Suprapubic skin (tissue), 4 donors: ENCODE data around the gene UNC93B1. TPM values are rescaled to one million over a fixed set of nuclear protein-coding genes. Genes with fewer than 3 reads are reported as not detected.

ENCODE experiments used
- DNase-seq, 2 donors: peaks; one replicate each; pipeline ENCODE4 v3.0.0-alpha.2; 2019; ENCODE audit warnings: low spot score in 2 of 2
- H3K27ac ChIP-seq: fragments of 200-600 bp; sonication (generic); one replicate; pipeline ENCODE4 v1.5.1; 2019
- H3K27me3 ChIP-seq: fragments of 200-600 bp; sonication (generic); one replicate; pipeline ENCODE4 v1.5.1; 2019
- H3K36me3 ChIP-seq: fragments of 200-600 bp; sonication (generic); one replicate; pipeline ENCODE4 v1.5.1; 2019
- H3K4me1 ChIP-seq: fragments of 200-600 bp; sonication (generic); one replicate; pipeline ENCODE4 v1.5.1; 2019
- H3K4me3 ChIP-seq: fragments of 200-600 bp; sonication (generic); one replicate; pipeline ENCODE4 v1.5.1; 2019; ENCODE audit warnings: mild to moderate bottlenecking
- H3K9me3 ChIP-seq: fragments of 200-600 bp; sonication (generic); one replicate; pipeline ENCODE4 v1.5.1; 2019
- CTCF ChIP-seq, 2 donors: fragments of 200-600 bp in 1 of 2; fragments of 450-650 bp in 1 of 2; sonication (generic) in 1 of 2; IDR thresholded peaks; one replicate each; pipeline ENCODE4 v1.5.1; 2016 to 2019; ENCODE audit warnings: antibody characterized with exemption in 2 of 2, mild to moderate bottlenecking in 1 of 2, moderate library complexity in 1 of 2
- EP300 ChIP-seq: sonication (generic); formaldehyde crosslinking; IDR thresholded peaks from one replicate; pipeline ENCODE4 v1.6.1; 2017; ENCODE audit warnings: antibody characterized with exemption
- POLR2A ChIP-seq, 2 donors: fragments of 450-650 bp; IDR thresholded peaks; one replicate each; pipeline ENCODE4 v1.6.1; 2017; ENCODE audit warnings: antibody characterized with exemption in 2 of 2, mild to moderate bottlenecking in 2 of 2, moderate library complexity in 2 of 2
- POLR2AphosphoS5 ChIP-seq, 3 donors: sonication (generic); formaldehyde crosslinking; IDR thresholded peaks; one replicate each; pipeline ENCODE4 v1.6.1; 2017; ENCODE audit warnings: antibody characterized with exemption in 3 of 3
- WGBS: methylation state at CpG from one replicate; pipeline ENCODE4 v1.1.5; 2018; 5-methylcytosine and 5-hydroxymethylcytosine counted together
- total RNA-seq, 4 donors: library from RNA; depleted of rRNA; stranded (reverse); fragments of >200 nt; gene quantifications; one replicate each; pipeline ENCODE4 v1.1.0, GENCODE V29; 2016

The UNC93B1 gene
- total RNA-seq, 4 donors from 2014 or later, result 22.7 to 34.3 (median 28.1) TPM

GRCh38 chr11:68009391-68010089 lies 5.6 kb upstream of the UNC93B1 start:
- no peak for DNase-seq
- H3K36me3 ChIP-seq, result no peaks in the 10 kb centered on the region
- H3K27me3 ChIP-seq, result no peaks in the 10 kb centered on the region
- H3K9me3 ChIP-seq, result no peaks in the 10 kb centered on the region
- peak overlapping the region; percentile 88 for H3K27ac ChIP-seq
- WGBS, result 67% methylated on average over 12 of the region's 12 CpGs
- peak overlapping the region; percentile 46 for H3K4me3 ChIP-seq
- H3K4me1 ChIP-seq, result peaks cover 60% of the 10 kb centered on the region
- TF ChIP-seq CTCF (IDR thresholded peaks at IDR 0.05) (no peak), POLR2A (IDR thresholded peaks at IDR 0.05) (no peak), EP300 (no peak), POLR2AphosphoS5 (IDR thresholded peaks at IDR 0.05) (no peak)

- WGBS, result 57% methylated on average over 11 of the region's 27 CpGs
- no peaks in the 10 kb centered on the region for H3K27me3 ChIP-seq
- peak; percentile 71 to 76 for DNase-seq
- H3K4me3 ChIP-seq, result no peak overlapping the region
- no peaks in the 10 kb centered on the region for H3K9me3 ChIP-seq
- no peaks in the 10 kb centered on the region for H3K36me3 ChIP-seq
- peaks cover 59% of the 10 kb centered on the region for H3K4me1 ChIP-seq
- H3K27ac ChIP-seq, result peak overlapping the region; percentile 88
- TF ChIP-seq CTCF (IDR thresholded peaks at IDR 0.05), result no peak
- TF ChIP-seq POLR2A (IDR thresholded peaks at IDR 0.05), result no peak
- no peak for TF ChIP-seq POLR2AphosphoS5 (IDR thresholded peaks at IDR 0.05)
These were observed 4.8 kb upstream of the UNC93B1 start for GRCh38 chr11:68008381-68009337.

- Histone ChIP-seq H3K36me3 (no peaks in the 10 kb centered on the region), H3K27me3 (no peaks in the 10 kb centered on the region), H3K4me1 (peaks cover 58% of the 10 kb centered on the region), H3K9me3 (no peaks in the 10 kb centered on the region), H3K27ac (no peak overlapping the region), H3K4me3 (no peak overlapping the region)
- TF ChIP-seq POLR2A (IDR thresholded peaks at IDR 0.05), result no peak
- TF ChIP-seq EP300, result no peak
- TF ChIP-seq POLR2AphosphoS5 (IDR thresholded peaks at IDR 0.05), result no peak
- no peak for TF ChIP-seq CTCF (IDR thresholded peaks at IDR 0.05)
- DNase-seq, result peak in 1 of 2 donors; percentile 57
- WGBS, result 77% methylated on average over 10 of the region's 16 CpGs
These were observed 3.8 kb upstream of the UNC93B1 start for GRCh38 chr11:68007498-68008380.

DNA sequence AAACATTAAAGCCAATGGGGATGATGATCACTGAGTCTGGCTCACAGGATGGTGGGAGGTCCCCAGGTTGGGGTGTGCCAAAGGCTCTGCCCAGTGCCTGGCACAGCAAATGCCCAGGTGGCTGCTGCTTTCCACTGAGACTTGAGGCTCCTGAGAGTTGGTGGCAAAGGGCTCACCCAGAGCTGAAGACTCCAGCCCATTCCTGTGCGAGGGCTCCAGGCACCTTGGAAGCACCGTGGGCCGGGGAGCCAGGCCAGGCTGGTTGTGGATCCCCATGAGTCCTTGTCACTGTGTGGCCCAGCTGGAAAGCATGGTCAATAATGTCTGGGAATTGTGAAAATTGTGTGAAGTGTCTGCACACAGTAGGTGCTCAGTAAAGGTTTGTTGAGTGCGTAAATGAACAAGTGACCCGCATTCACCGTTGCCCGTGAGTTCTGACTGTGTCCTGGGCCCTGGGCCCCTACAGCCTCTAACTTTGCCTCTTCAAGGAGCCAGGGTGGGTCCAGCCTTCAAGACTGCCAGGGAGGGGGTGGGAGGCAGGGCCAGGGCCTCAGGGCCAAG lies 2.8 kb upstream of the UNC93B1 start:
- Histone ChIP-seq H3K4me1 (peaks cover 52% of the 10 kb centered on the region), H3K27ac (no peak overlapping the region), H3K9me3 (no peaks in the 10 kb centered on the region), H3K4me3 (no peak overlapping the region), H3K27me3 (no peaks in the 10 kb centered on the region), H3K36me3 (no peaks in the 10 kb centered on the region)
- 95% methylated on average over 3 of the region's 7 CpGs for WGBS
- DNase-seq, result peak in 1 of 2 donors; percentile 77
- no peak for TF ChIP-seq EP300
- no peak for TF ChIP-seq POLR2A (IDR thresholded peaks at IDR 0.05)
- TF ChIP-seq CTCF (IDR thresholded peaks at IDR 0.05), result no peak
- TF ChIP-seq POLR2AphosphoS5 (IDR thresholded peaks at IDR 0.05), result no peak
